Measurements from ENCODE around the gene MDC1. TPM values are rescaled to one million over a fixed set of nuclear protein-coding genes. Genes with fewer than 3 reads are reported as not detected.

MDC1 gene
- total and polyA plus RNA-seq, 8 donors, result 12.3 to 28.0 (median 15.5) TPM

DNA sequence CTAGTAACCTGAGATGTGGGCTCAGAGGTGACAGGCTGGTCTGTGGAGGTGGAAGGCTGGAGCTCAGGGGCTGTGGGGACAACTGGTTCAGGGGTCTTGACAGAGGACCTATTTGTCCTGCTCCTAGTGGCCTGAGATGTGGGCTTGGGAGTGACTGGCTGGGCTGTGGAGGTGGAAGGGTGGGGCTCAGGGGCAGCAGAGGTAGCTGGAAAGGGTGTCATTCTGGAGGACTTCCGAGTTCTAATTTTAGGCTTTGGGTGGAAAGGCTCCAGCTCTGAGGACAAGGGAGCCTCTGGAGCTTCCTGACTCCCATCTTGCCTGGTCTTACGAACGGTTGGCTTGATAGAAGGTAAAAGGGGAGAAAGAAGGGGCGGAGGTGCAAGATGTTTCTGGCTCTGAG is 11.5 kb downstream of the MDC1 start:
- TF ChIP-seq CTCF (IDR thresholded peaks at IDR 0.05), result no peak
- H3K27me3 ChIP-seq, result no peaks in the 10 kb centered on the region
- FAIRE-seq (no peak), DNase-seq (peak in 2 of 6 donors; percentile 6 to 26), ATAC-seq (no peak)
- intact Hi-C loops (cut with DNase I), result no loop called here
- peaks cover 0 to 1% (median 0%) of the 10 kb centered on the region in 3 donors for H3K36me3 ChIP-seq
- no peaks in the 10 kb centered on the region for H3K9me3 ChIP-seq
- H3K4me3 ChIP-seq, result no peak overlapping the region
- peaks cover 0 to 12% (median 5%) of the 10 kb centered on the region in 3 donors for H3K4me1 ChIP-seq
- no peak overlapping the region for H3K27ac ChIP-seq
- WGBS, 2 donors, result 90 to 94% methylated on average over 4 of the region's 4 CpGs

GRCh38 chr6:30703821-30704220 is 13.3 kb downstream of the MDC1 start:
- FAIRE-seq (no peak), ATAC-seq (no peak)

GRCh38 chr6:30703011-30703410 is 14.1 kb downstream of the MDC1 start:
- no peaks in the 10 kb centered on the region for H3K36me3 ChIP-seq
- ATAC-seq, result no peak
- H3K4me1 ChIP-seq, result peaks cover 0 to 11% (median 5%) of the 10 kb centered on the region in 3 donors
- H3K9me3 ChIP-seq, result no peaks in the 10 kb centered on the region
- no peak overlapping the region for H3K4me3 ChIP-seq
- 94 to 96% methylated on average over 10 of the region's 10 CpGs for WGBS, 2 donors
- peak in 3 of 6 donors; percentile 9 to 59 (median 47) for DNase-seq
- no peak overlapping the region for H3K27ac ChIP-seq
- TF ChIP-seq CTCF (IDR thresholded peaks at IDR 0.05), result no peak
- intact Hi-C loops (cut with DNase I), result no loop called here
- no peaks in the 10 kb centered on the region for H3K27me3 ChIP-seq
- FAIRE-seq, result no peak

More at GRCh38 chr6:30703821-30704220, 13.3 kb downstream of the MDC1 start:
- Histone ChIP-seq H3K36me3 (no peaks in the 10 kb centered on the region), H3K4me3 (no peak overlapping the region), H3K9me3 (no peaks in the 10 kb centered on the region), H3K4me1 (peaks cover 0 to 12% (median 5%) of the 10 kb centered on the region in 3 donors), H3K27ac (no peak overlapping the region), H3K27me3 (no peaks in the 10 kb centered on the region)
- TF ChIP-seq CTCF (IDR thresholded peaks at IDR 0.05), result no peak
- intact Hi-C loops (cut with DNase I), result no loop called here
- 94 to 97% methylated on average over 4 of the region's 4 CpGs for WGBS, 2 donors
- peak in 3 of 6 donors; percentile 3 to 24 (median 24) for DNase-seq

GRCh38 chr6:30700340-30700739 is 16.7 kb downstream of the MDC1 start:
- no peak for TF ChIP-seq CTCF (IDR thresholded peaks at IDR 0.05)
- 70 to 73% methylated on average over 4 of the region's 4 CpGs for WGBS, 2 donors
- no peaks in the 10 kb centered on the region for H3K4me1 ChIP-seq
- no peak overlapping the region for H3K4me3 ChIP-seq
- H3K9me3 ChIP-seq, result no peaks in the 10 kb centered on the region
- intact Hi-C loops (cut with DNase I), result no loop called here
- peak in 2 of 6 donors; percentile 10 to 13 for DNase-seq
- peak in 2 of 4 donors; percentile 60 to 71 for ATAC-seq
- H3K27me3 ChIP-seq, result no peaks in the 10 kb centered on the region
- H3K27ac ChIP-seq, result no peak overlapping the region
- no peak for FAIRE-seq
- no peaks in the 10 kb centered on the region for H3K36me3 ChIP-seq

GRCh38 chr6:30696432-30696831 is 20.6 kb downstream of the MDC1 start:
- Histone ChIP-seq H3K9me3 (no peaks in the 10 kb centered on the region), H3K36me3 (no peaks in the 10 kb centered on the region), H3K4me3 (no peak overlapping the region), H3K27me3 (no peaks in the 10 kb centered on the region), H3K27ac (peak overlapping the region in 1 of 4 donors; percentile 29), H3K4me1 (peaks cover 0 to 7% (median 1%) of the 10 kb centered on the region in 3 donors)
- WGBS, 2 donors, result 93 to 94% methylated on average over 5 of the region's 5 CpGs
- ATAC-seq (no peak), FAIRE-seq (no peak), DNase-seq (peak in 1 of 6 donors; percentile 4)
- intact Hi-C loops (cut with DNase I), result no loop called here
- TF ChIP-seq CTCF (IDR thresholded peaks at IDR 0.05), result no peak

Data from pancreas (tissue), 10 donors.